GM23338 (cell line): ENCODE data around the gene TMUB2. TPM values are rescaled to one million over a fixed set of nuclear protein-coding genes. Genes with fewer than 3 reads are reported as not detected.
A peak's percentile ranks its signal among the peaks of the same experiment; 100 is the strongest.

Experiments used
- ATAC-seq: fragments of 200-7000 bp; cut with Tn5 transposase; 3 replicates; pipeline ENCODE4 v1.9.1; 2020
- DNase-seq: peaks from one replicate; pipeline ENCODE4 v3.0.0-alpha.2; 2015; ENCODE audit warnings: low spot score
- H2AFZ ChIP-seq: fragments of 200-600 bp; sonication (generic); 2 replicates; pipeline ENCODE4 v1.8.0; 2016; ENCODE audit warnings: antibody characterized with exemption, mild to moderate bottlenecking, moderate library complexity
- H3F3A ChIP-seq: fragments of 200-600 bp; sonication (generic); replicated peaks from 2 replicates; pipeline ENCODE4 v1.8.0; 2017; ENCODE audit warnings: antibody characterized with exemption, mixed run types, low read depth
- H3K27ac ChIP-seq: fragments of 200-600 bp; sonication (generic); 2 replicates; pipeline ENCODE4 v1.6.1; 2016; ENCODE audit warnings: low read depth
- H3K27me3 ChIP-seq: fragments of 200-600 bp; sonication (generic); 2 replicates; pipeline ENCODE4 v1.8.0; 2016; ENCODE audit warnings: mild to moderate bottlenecking, mixed run types, moderate library complexity; ENCODE audit not compliant: insufficient read depth
- H3K36me3 ChIP-seq: fragments of 200-600 bp; sonication (generic); 2 replicates; pipeline ENCODE4 v1.8.0; 2016; ENCODE audit warnings: mild to moderate bottlenecking; ENCODE audit not compliant: insufficient read depth
- H3K4me1 ChIP-seq: fragments of 200-600 bp; sonication (generic); 2 replicates; pipeline ENCODE4 v1.8.0; 2016; ENCODE audit warnings: mild to moderate bottlenecking, moderate library complexity; ENCODE audit not compliant: insufficient read depth
- H3K4me2 ChIP-seq: fragments of 200-600 bp; sonication (generic); 2 replicates; pipeline ENCODE4 v1.7.1; 2017; ENCODE audit warnings: mixed run types
- H3K4me3 ChIP-seq: fragments of 200-600 bp; sonication (generic); 2 replicates; pipeline ENCODE4 v1.6.1; 2016; ENCODE audit warnings: mixed run types
- H3K79me2 ChIP-seq: fragments of 200-600 bp; sonication (generic); replicated peaks from 2 replicates; pipeline ENCODE4 v1.8.0; 2017; ENCODE audit warnings: mild to moderate bottlenecking; ENCODE audit not compliant: insufficient read depth
- H3K9me2 ChIP-seq: fragments of 200-600 bp; sonication (generic); 2 replicates; pipeline ENCODE4 v1.8.0; 2017; ENCODE audit not compliant: insufficient read depth
- H4K20me1 ChIP-seq: fragments of 200-600 bp; sonication (generic); replicated peaks from 2 replicates; pipeline ENCODE4 v1.8.0; 2017; ENCODE audit warnings: mild to moderate bottlenecking; ENCODE audit not compliant: insufficient read depth
- H3K27ac Mint-ChIP-seq: 2 replicates; pipeline ENCODE4 v1.8.0; 2020; ENCODE audit warnings: inconsistent platforms, mild to moderate bottlenecking, moderate library complexity, mixed read lengths
- H3K27me3 Mint-ChIP-seq: 3 replicates; pipeline ENCODE4 v1.8.0; 2022; ENCODE audit warnings: low read depth, mild to moderate bottlenecking, moderate library complexity, mixed read lengths, inconsistent platforms; ENCODE audit not compliant: insufficient read depth, poor library complexity
- H3K36me3 Mint-ChIP-seq: 3 replicates; pipeline ENCODE4 v1.8.0; 2021; ENCODE audit warnings: low read depth, mild to moderate bottlenecking, inconsistent platforms, moderate library complexity, mixed read lengths
- H3K4me1 Mint-ChIP-seq: 3 replicates; pipeline ENCODE4 v1.8.0; 2020; ENCODE audit warnings: mild to moderate bottlenecking, inconsistent platforms, mixed read lengths
- H3K4me3 Mint-ChIP-seq: 3 replicates; pipeline ENCODE4 v1.8.0; 2021; ENCODE audit warnings: moderate library complexity, mild to moderate bottlenecking, inconsistent platforms, mixed read lengths
- H3K9me3 Mint-ChIP-seq: 3 replicates; pipeline ENCODE4 v1.8.0; 2020; ENCODE audit warnings: moderate library complexity, mild to moderate bottlenecking, inconsistent platforms, mixed read lengths
- CTCF ChIP-seq, 2 experiments: fragments of 200-600 bp in 1 of 2; sonication (generic) in 1 of 2; conservative IDR thresholded peaks; 2 replicates each; pipeline versions ENCODE4 v1.5.1 to v1.6.1; 2016 to 2017; ENCODE audit warnings: antibody characterized with exemption in 2 of 2, low read depth in 2 of 2, mild to moderate bottlenecking in 2 of 2, moderate library complexity in 1 of 2
- ETS1 ChIP-seq: IDR thresholded peaks from 2 replicates; pipeline ENCODE4 v1.6.1; 2016; ENCODE audit warnings: antibody characterized with exemption
- EZH2 ChIP-seq: fragments of 200-600 bp; sonication (generic); IDR thresholded peaks from one replicate; pipeline ENCODE4 v1.8.0; 2017; ENCODE audit warnings: antibody characterized with exemption, mild to moderate bottlenecking, low read depth; ENCODE audit not compliant: unreplicated experiment
- NANOG ChIP-seq: IDR thresholded peaks from 2 replicates; pipeline ENCODE4 v1.6.1; 2016; ENCODE audit warnings: antibody characterized with exemption, borderline replicate concordance
- POLR2AphosphoS5 ChIP-seq: IDR thresholded peaks from 2 replicates; pipeline ENCODE4 v1.6.1; 2016; ENCODE audit warnings: antibody characterized with exemption, low read depth
- STAT1 ChIP-seq: IDR thresholded peaks from one replicate; pipeline ENCODE4 v1.6.1; 2016; ENCODE audit warnings: antibody characterized with exemption; ENCODE audit not compliant: unreplicated experiment
- ZNF114 ChIP-seq: fragments of 250-450 bp; sonication (Bioruptor Pico); IDR thresholded peaks from 2 replicates; pipeline ENCODE4 v1.5.0; 2020; ENCODE audit warnings: mild to moderate bottlenecking, moderate library complexity
- polyA plus RNA-seq: library from polyadenylated mRNA; unstranded; fragments of >200 nt; fragmentation: Nextera tagmentation; extraction: Ambion mirVana; gene quantifications from 2 replicates; pipeline ENCODE4 v1.2.1, GENCODE V29; 2016
- total RNA-seq: library from RNA; depleted of rRNA; stranded (reverse); fragments of >200 nt; shearing (Covaris generic); gene quantifications from 2 replicates; pipeline ENCODE4 v1.2.3, GENCODE V29; 2014

The TMUB2 gene
- total and polyA plus RNA-seq, 2 experiments from 2014 or later, result 16.5 to 20.8 TPM

GRCh38 chr17:44197107-44197506 is 10.3 kb downstream of the TMUB2 start (continued):
- no peak for TF ChIP-seq ETS1
- no peak for TF ChIP-seq EZH2
- TF ChIP-seq NANOG, result no peak
- no peak for TF ChIP-seq ZNF114 (CRISPR knock-in tag)

GRCh38 chr17:44197980-44198720 is 11.4 kb downstream of the TMUB2 start:
- Mint-ChIP-seq H3K9me3 (no peaks in the 10 kb centered on the region), H3K4me1 (peaks cover 20% of the 10 kb centered on the region), H3K27me3 (peaks cover 12% of the 10 kb centered on the region), H3K27ac (peak overlapping the region; percentile 55), H3K4me3 (peak overlapping the region; percentile 79), H3K36me3 (peaks cover 50% of the 10 kb centered on the region)
- H3F3A ChIP-seq, result peaks cover 23% of the 10 kb centered on the region
- peak overlapping the region; percentile 85 for H3K27ac ChIP-seq
- DNase-seq (peak; percentile 46), ATAC-seq (peak; percentile 2; the same call in 2 of the 3 replicates)
- peaks cover 23% of the 10 kb centered on the region for H3K79me2 ChIP-seq
- H4K20me1 ChIP-seq, result peaks cover 5% of the 10 kb centered on the region; the same call in 1 of the 2 replicates
- no peaks in the 10 kb centered on the region for H3K27me3 ChIP-seq
- peaks cover 12% of the 10 kb centered on the region for H3K36me3 ChIP-seq
- H3K4me1 ChIP-seq, result peaks cover 18% of the 10 kb centered on the region
- H3K4me3 ChIP-seq, result peak overlapping the region; percentile 86
- peak overlapping the region; percentile 96 for H3K4me2 ChIP-seq
- H2AFZ ChIP-seq, result no peak overlapping the region
- H3K9me2 ChIP-seq, result no peaks in the 10 kb centered on the region
- TF ChIP-seq POLR2AphosphoS5, result peak; percentile 18; the same call in 1 of the 2 replicates
- no peak for TF ChIP-seq STAT1
- peak; percentile 31 to 44; a peak in 3 of 4 replicates for TF ChIP-seq CTCF (conservative IDR thresholded peaks at IDR 0.05; ENCODE audit: low read depth in 2 of 2)

- Mint-ChIP-seq H3K36me3 (peaks cover 46% of the 10 kb centered on the region), H3K4me1 (peaks cover 28% of the 10 kb centered on the region), H3K9me3 (no peaks in the 10 kb centered on the region), H3K4me3 (peak overlapping the region; percentile 79), H3K27ac (peak overlapping the region; percentile 55; the same call in 1 of the 2 replicates), H3K27me3 (peaks cover 16% of the 10 kb centered on the region)
- no peak for TF ChIP-seq NANOG
- 0 out of 2 replicates have a peak, but pooled peaks have one; percentile 10 for TF ChIP-seq POLR2AphosphoS5
- Histone ChIP-seq H3K9me2 (no peaks in the 10 kb centered on the region), H4K20me1 (peaks cover 5% of the 10 kb centered on the region; the same call in 1 of the 2 replicates), H3K27ac (peak overlapping the region; percentile 85), H3F3A (peaks cover 23% of the 10 kb centered on the region), H3K36me3 (peaks cover 12% of the 10 kb centered on the region), H3K4me1 (peaks cover 16% of the 10 kb centered on the region), H3K4me3 (peak overlapping the region; percentile 86), H2AFZ (no peak overlapping the region), H3K27me3 (no peaks in the 10 kb centered on the region), H3K4me2 (peak overlapping the region; percentile 96), H3K79me2 (peaks cover 23% of the 10 kb centered on the region)
- DNase-seq, result peak; percentile 82
- peak; percentile 11 for ATAC-seq
Observed at GRCh38 chr17:44198721-44199552, 12.2 kb downstream of the TMUB2 start.
